WTC11 (cell line): Measurements from ENCODE around the gene MYL3. TPM values are rescaled to one million over a fixed set of nuclear protein-coding genes. Genes with fewer than 3 reads are reported as not detected.
"Not testable (repeated sequence)": the region's sequence is repeated elsewhere in the genome, so short reads cannot be mapped to it uniquely, and the experiment has no call there.

ENCODE experiments used
- ATAC-seq: fragments of 200-7000 bp; cut with Tn5 transposase; 2 replicates; pipeline ENCODE4 v1.10.0; 2021; ENCODE audit warnings: mild to moderate bottlenecking, moderate library complexity
- CTCF ChIA-PET: fragments of 300-600 bp; sonication (Branson Sonifier 250); formaldehyde crosslinking; loops from one replicate; lab custom pipeline; 2021; ENCODE audit warnings: antibody characterized with exemption; lab: Charles Lee
- POLR2A ChIA-PET: fragments of 350-600 bp; sonication (Branson Sonifier 250); formaldehyde crosslinking; loops from one replicate; lab custom pipeline; 2021; ENCODE audit warnings: antibody characterized with exemption; lab: Charles Lee
- DNase-seq: peaks from one replicate; pipeline ENCODE4 v3.0.0; 2021; ENCODE audit warnings: low spot score
- H3K27ac Mint-ChIP-seq: 2 replicates; pipeline ENCODE4 v1.8.0; 2021; ENCODE audit warnings: mixed read lengths
- H3K27me3 Mint-ChIP-seq: 2 replicates; pipeline ENCODE4 v1.8.0; 2021; ENCODE audit warnings: low read depth, mild to moderate bottlenecking, moderate library complexity, mixed read lengths
- H3K36me3 Mint-ChIP-seq: 2 replicates; pipeline ENCODE4 v1.8.0; 2021; ENCODE audit warnings: mixed read lengths
- H3K4me1 Mint-ChIP-seq: 2 replicates; pipeline ENCODE4 v1.8.0; 2022; ENCODE audit warnings: mixed read lengths
- H3K4me3 Mint-ChIP-seq: 2 replicates; pipeline ENCODE4 v1.8.0; 2021; ENCODE audit warnings: mild to moderate bottlenecking, moderate library complexity, mixed read lengths
- H3K9me3 Mint-ChIP-seq: 2 replicates; pipeline ENCODE4 v1.8.0; 2021; ENCODE audit warnings: mixed read lengths
- ATF1 ChIP-seq: sonication (generic); formaldehyde crosslinking; IDR thresholded peaks from 2 replicates; pipeline ENCODE4 v1.8.1; 2023; ENCODE audit warnings: mild to moderate bottlenecking, moderate library complexity, missing genetic modification reagents
- CBFB ChIP-seq: sonication (generic); formaldehyde crosslinking; IDR thresholded peaks from 2 replicates; pipeline ENCODE4 v1.8.1; 2022; ENCODE audit warnings: mild to moderate bottlenecking, low read depth, missing genetic modification reagents
- CREB1 ChIP-seq: sonication (generic); formaldehyde crosslinking; IDR thresholded peaks from 2 replicates; pipeline ENCODE4 v1.8.0; 2023; ENCODE audit warnings: mild to moderate bottlenecking, missing genetic modification reagents
- CREM ChIP-seq: sonication (generic); formaldehyde crosslinking; IDR thresholded peaks from 2 replicates; pipeline ENCODE4 v1.8.1; 2022; ENCODE audit warnings: mild to moderate bottlenecking, missing genetic modification reagents, moderate library complexity
- ESRRA ChIP-seq: sonication (generic); formaldehyde crosslinking; IDR thresholded peaks from 2 replicates; pipeline ENCODE4 v1.8.1; 2022; ENCODE audit warnings: mild to moderate bottlenecking, missing genetic modification reagents, borderline replicate concordance
- IRF2 ChIP-seq: sonication (generic); formaldehyde crosslinking; IDR thresholded peaks from 2 replicates; pipeline ENCODE4 v1.8.0; 2022; ENCODE audit warnings: low read depth, missing genetic modification reagents, borderline replicate concordance
- MYBL2 ChIP-seq: sonication (generic); formaldehyde crosslinking; IDR thresholded peaks from 2 replicates; pipeline ENCODE4 v1.8.1; 2023; ENCODE audit warnings: mild to moderate bottlenecking, moderate library complexity, missing genetic modification reagents
- RORB ChIP-seq: fragments of 250-450 bp; sonication (Bioruptor Pico); IDR thresholded peaks from 2 replicates; pipeline ENCODE4 v1.9.0; 2021; ENCODE audit warnings: mild to moderate bottlenecking
- SOX15 ChIP-seq: fragments of 250-450 bp; sonication (Bioruptor Pico); IDR thresholded peaks from 2 replicates; pipeline ENCODE4 v1.9.0; 2021; ENCODE audit warnings: mild to moderate bottlenecking
- TEAD4 ChIP-seq: sonication (generic); formaldehyde crosslinking; IDR thresholded peaks from 2 replicates; pipeline ENCODE4 v1.8.0; 2022; ENCODE audit warnings: mild to moderate bottlenecking, missing genetic modification reagents
- ZNF138 ChIP-seq: sonication (generic); formaldehyde crosslinking; conservative IDR thresholded peaks from 2 replicates; pipeline ENCODE4 v1.8.1; 2022; ENCODE audit warnings: mild to moderate bottlenecking, moderate library complexity, missing genetic modification reagents
- ZNF317 ChIP-seq: sonication (generic); formaldehyde crosslinking; IDR thresholded peaks from 2 replicates; pipeline ENCODE4 v1.8.1; 2023; ENCODE audit warnings: low read depth, mild to moderate bottlenecking, moderate library complexity, missing genetic modification reagents, borderline replicate concordance
- ZNF423 ChIP-seq: fragments of 250-450 bp; sonication (Bioruptor Pico); IDR thresholded peaks from 2 replicates; pipeline ENCODE4 v2.1.2; 2022; ENCODE audit warnings: mild to moderate bottlenecking, moderate library complexity
- total RNA-seq: library from RNA; stranded (reverse); gene quantifications from 3 replicates; pipeline ENCODE4 v1.2.3, GENCODE V29; 2021
- TF ChIP-seq, protein P1 (sequence below): sonication (generic); formaldehyde crosslinking; IDR thresholded peaks from 2 replicates; pipeline ENCODE4 v1.8.1; 2023; ENCODE audit warnings: mild to moderate bottlenecking, missing genetic modification reagents
- TF ChIP-seq, protein P2 (sequence below): sonication (generic); formaldehyde crosslinking; IDR thresholded peaks from 2 replicates; pipeline ENCODE4 v1.8.0; 2023; ENCODE audit warnings: mild to moderate bottlenecking, missing genetic modification reagents
- TF ChIP-seq, protein P3 (sequence below): fragments of 200-600 bp; IDR thresholded peaks from 2 replicates; pipeline ENCODE4 v1.8.0; 2022; ENCODE audit warnings: antibody characterized with exemption
- TF ChIP-seq, protein P4 (sequence below): sonication (generic); formaldehyde crosslinking; IDR thresholded peaks from 2 replicates; pipeline ENCODE4 v1.8.1; 2022; ENCODE audit warnings: mild to moderate bottlenecking, moderate library complexity, missing genetic modification reagents
- TF ChIP-seq, protein P5 (sequence below): sonication (generic); formaldehyde crosslinking; IDR thresholded peaks from 2 replicates; pipeline ENCODE4 v1.8.1; 2023; ENCODE audit warnings: mild to moderate bottlenecking, missing genetic modification reagents, moderate library complexity
- TF ChIP-seq, protein P6 (sequence below): sonication (generic); formaldehyde crosslinking; IDR thresholded peaks from 2 replicates; pipeline ENCODE4 v1.8.0; 2022; ENCODE audit warnings: mild to moderate bottlenecking, missing genetic modification reagents
- TF ChIP-seq, protein P7 (sequence below): sonication (generic); formaldehyde crosslinking; IDR thresholded peaks from 2 replicates; pipeline ENCODE4 v1.8.0; 2022; ENCODE audit warnings: mild to moderate bottlenecking, missing genetic modification reagents
- TF ChIP-seq, protein P8 (sequence below): sonication (generic); formaldehyde crosslinking; conservative IDR thresholded peaks from 2 replicates; pipeline ENCODE4 v1.8.1; 2022; ENCODE audit warnings: mild to moderate bottlenecking, missing genetic modification reagents

Gene MYL3
- total RNA-seq, 1 experiment from 2014 or later = 0.31 TPM

DNA sequence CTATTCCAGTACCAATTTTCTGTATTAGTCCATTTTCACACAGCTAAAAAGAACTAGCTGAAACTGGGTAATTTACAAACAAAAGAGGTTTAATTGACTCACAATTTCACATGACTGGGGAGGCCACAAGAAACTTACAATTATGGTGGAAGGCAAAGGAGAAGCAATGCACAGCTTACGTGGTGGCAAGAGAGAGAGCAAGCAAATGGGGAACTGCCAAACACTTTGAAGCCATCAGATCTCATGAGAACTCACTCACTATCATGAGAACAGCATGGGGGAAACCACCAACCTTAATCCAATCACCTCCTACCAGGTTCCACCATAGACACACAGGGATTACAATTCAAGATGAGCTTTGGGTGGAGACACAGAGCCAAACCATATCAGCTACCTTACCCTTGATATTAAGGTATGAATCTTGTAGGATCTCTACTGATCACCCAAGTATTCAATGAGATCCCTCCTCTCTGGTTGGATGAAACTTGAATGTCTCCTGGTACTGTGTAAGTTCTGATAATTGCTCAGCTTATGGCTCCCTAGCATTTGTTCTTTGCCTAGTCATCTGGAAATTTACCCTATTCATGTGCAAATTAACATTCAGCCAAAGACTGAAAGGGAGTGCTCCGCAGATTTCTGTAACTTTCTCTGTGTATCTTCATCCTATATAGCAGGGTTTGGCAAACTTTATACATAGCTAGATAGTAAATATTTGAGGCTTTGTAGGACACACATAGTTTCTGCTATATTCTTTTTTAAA lies 38.9 kb downstream of the MYL3 start:
- Mint-ChIP-seq H3K9me3 (peaks cover 45% of the 10 kb centered on the region), H3K4me1 (peaks cover 12% of the 10 kb centered on the region), H3K27ac (no peak overlapping the region), H3K27me3 (peaks cover 14% of the 10 kb centered on the region), H3K4me3 (no peak overlapping the region), H3K36me3 (peaks cover 36% of the 10 kb centered on the region)
- TF ChIP-seq TEAD4 = no peak
- TF ChIP-seq ZNF138 (CRISPR knock-in tag) = no peak
- TF ChIP-seq, protein P1, sequence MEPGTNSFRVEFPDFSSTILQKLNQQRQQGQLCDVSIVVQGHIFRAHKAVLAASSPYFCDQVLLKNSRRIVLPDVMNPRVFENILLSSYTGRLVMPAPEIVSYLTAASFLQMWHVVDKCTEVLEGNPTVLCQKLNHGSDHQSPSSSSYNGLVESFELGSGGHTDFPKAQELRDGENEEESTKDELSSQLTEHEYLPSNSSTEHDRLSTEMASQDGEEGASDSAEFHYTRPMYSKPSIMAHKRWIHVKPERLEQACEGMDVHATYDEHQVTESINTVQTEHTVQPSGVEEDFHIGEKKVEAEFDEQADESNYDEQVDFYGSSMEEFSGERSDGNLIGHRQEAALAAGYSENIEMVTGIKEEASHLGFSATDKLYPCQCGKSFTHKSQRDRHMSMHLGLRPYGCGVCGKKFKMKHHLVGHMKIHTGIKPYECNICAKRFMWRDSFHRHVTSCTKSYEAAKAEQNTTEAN (CRISPR knock-in tag) = no peak
- TF ChIP-seq, protein P2, sequence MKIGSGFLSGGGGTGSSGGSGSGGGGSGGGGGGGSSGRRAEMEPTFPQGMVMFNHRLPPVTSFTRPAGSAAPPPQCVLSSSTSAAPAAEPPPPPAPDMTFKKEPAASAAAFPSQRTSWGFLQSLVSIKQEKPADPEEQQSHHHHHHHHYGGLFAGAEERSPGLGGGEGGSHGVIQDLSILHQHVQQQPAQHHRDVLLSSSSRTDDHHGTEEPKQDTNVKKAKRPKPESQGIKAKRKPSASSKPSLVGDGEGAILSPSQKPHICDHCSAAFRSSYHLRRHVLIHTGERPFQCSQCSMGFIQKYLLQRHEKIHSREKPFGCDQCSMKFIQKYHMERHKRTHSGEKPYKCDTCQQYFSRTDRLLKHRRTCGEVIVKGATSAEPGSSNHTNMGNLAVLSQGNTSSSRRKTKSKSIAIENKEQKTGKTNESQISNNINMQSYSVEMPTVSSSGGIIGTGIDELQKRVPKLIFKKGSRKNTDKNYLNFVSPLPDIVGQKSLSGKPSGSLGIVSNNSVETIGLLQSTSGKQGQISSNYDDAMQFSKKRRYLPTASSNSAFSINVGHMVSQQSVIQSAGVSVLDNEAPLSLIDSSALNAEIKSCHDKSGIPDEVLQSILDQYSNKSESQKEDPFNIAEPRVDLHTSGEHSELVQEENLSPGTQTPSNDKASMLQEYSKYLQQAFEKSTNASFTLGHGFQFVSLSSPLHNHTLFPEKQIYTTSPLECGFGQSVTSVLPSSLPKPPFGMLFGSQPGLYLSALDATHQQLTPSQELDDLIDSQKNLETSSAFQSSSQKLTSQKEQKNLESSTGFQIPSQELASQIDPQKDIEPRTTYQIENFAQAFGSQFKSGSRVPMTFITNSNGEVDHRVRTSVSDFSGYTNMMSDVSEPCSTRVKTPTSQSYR (CRISPR knock-in tag) = no peak
- TF ChIP-seq, protein P3, sequence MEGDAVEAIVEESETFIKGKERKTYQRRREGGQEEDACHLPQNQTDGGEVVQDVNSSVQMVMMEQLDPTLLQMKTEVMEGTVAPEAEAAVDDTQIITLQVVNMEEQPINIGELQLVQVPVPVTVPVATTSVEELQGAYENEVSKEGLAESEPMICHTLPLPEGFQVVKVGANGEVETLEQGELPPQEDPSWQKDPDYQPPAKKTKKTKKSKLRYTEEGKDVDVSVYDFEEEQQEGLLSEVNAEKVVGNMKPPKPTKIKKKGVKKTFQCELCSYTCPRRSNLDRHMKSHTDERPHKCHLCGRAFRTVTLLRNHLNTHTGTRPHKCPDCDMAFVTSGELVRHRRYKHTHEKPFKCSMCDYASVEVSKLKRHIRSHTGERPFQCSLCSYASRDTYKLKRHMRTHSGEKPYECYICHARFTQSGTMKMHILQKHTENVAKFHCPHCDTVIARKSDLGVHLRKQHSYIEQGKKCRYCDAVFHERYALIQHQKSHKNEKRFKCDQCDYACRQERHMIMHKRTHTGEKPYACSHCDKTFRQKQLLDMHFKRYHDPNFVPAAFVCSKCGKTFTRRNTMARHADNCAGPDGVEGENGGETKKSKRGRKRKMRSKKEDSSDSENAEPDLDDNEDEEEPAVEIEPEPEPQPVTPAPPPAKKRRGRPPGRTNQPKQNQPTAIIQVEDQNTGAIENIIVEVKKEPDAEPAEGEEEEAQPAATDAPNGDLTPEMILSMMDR = no peak
- TF ChIP-seq CREB1 (CRISPR knock-in tag) = no peak
- no peak for TF ChIP-seq CBFB (CRISPR knock-in tag)
- TF ChIP-seq, protein P4, sequence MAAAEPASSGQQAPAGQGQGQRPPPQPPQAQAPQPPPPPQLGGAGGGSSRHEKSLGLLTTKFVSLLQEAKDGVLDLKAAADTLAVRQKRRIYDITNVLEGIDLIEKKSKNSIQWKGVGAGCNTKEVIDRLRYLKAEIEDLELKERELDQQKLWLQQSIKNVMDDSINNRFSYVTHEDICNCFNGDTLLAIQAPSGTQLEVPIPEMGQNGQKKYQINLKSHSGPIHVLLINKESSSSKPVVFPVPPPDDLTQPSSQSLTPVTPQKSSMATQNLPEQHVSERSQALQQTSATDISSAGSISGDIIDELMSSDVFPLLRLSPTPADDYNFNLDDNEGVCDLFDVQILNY (CRISPR knock-in tag) = no peak
- TF ChIP-seq, protein P5, sequence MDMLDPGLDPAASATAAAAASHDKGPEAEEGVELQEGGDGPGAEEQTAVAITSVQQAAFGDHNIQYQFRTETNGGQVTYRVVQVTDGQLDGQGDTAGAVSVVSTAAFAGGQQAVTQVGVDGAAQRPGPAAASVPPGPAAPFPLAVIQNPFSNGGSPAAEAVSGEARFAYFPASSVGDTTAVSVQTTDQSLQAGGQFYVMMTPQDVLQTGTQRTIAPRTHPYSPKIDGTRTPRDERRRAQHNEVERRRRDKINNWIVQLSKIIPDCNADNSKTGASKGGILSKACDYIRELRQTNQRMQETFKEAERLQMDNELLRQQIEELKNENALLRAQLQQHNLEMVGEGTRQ = no peak
- no peak for DNase-seq
- ATAC-seq = no peak
- POLR2A ChIA-PET = no interaction called here
- CTCF ChIA-PET = interaction anchor here (1.7 kb wide), 1 partner anchor 85 kb away, joined by 4 read pairs; no protein-coding TSS in a partner anchor

DNA sequence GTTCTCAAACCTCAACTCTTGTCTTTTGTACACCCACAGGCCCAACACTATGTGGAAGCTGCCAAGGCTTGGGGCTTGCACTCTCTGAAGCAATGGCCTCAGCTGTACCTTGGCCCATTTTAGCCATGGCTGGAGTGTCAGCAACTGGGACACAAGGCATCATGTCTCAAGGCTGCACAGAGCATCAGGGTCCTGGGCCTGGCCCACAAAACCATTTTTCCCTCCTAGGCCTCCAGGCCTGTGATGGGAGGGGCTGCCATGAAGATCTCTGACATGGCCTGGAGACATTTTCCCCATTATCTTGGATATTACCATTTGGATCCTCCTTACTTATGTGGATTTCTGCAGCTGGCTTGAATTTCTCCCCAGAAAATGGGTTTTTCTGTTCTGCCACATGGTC lies 39.9 kb downstream of the MYL3 start:
- H3K4me3 Mint-ChIP-seq, POLR2A ChIA-PET, DNase-seq, CTCF ChIA-PET, H3K27ac Mint-ChIP-seq, ATAC-seq: not testable (repeated sequence)
- Mint-ChIP-seq H3K4me1 (peaks cover 12% of the 10 kb centered on the region), H3K36me3 (peaks cover 36% of the 10 kb centered on the region), H3K9me3 (peaks cover 45% of the 10 kb centered on the region), H3K27me3 (peaks cover 17% of the 10 kb centered on the region)

DNA sequence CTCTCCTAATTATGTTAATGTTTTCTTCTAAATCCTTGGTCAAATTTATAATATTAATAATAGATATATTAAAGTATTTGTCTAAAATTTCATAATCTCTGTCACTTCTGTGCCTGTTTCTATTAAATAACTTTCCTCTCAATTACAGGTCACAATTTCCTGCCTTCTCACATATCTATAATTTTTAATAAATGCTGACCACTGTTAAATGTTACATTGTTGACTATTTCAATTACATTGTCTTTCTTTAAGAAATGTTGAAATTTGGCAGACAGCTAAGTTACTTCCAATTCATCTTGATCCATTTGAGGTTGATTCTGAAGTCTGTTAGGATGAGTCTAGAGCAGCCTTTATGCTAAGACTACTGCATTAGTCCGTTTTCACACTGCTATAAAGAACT lies 41.7 kb downstream of the MYL3 start:
- H3K27ac Mint-ChIP-seq = no peak overlapping the region
- ATAC-seq (no peak), DNase-seq (no peak)
- peaks cover 12% of the 10 kb centered on the region for H3K4me1 Mint-ChIP-seq
- peaks cover 17% of the 10 kb centered on the region for H3K27me3 Mint-ChIP-seq
- ChIA-PET POLR2A (no interaction called here), CTCF (no interaction called here)
- H3K9me3 Mint-ChIP-seq = peaks cover 45% of the 10 kb centered on the region
- peaks cover 36% of the 10 kb centered on the region for H3K36me3 Mint-ChIP-seq
- no peak overlapping the region for H3K4me3 Mint-ChIP-seq
- TF ChIP-seq, protein P6, sequence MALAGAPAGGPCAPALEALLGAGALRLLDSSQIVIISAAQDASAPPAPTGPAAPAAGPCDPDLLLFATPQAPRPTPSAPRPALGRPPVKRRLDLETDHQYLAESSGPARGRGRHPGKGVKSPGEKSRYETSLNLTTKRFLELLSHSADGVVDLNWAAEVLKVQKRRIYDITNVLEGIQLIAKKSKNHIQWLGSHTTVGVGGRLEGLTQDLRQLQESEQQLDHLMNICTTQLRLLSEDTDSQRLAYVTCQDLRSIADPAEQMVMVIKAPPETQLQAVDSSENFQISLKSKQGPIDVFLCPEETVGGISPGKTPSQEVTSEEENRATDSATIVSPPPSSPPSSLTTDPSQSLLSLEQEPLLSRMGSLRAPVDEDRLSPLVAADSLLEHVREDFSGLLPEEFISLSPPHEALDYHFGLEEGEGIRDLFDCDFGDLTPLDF (CRISPR knock-in tag) = no peak
- TF ChIP-seq, protein P7, sequence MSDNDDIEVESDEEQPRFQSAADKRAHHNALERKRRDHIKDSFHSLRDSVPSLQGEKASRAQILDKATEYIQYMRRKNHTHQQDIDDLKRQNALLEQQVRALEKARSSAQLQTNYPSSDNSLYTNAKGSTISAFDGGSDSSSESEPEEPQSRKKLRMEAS (CRISPR knock-in tag) = no peak
- TF ChIP-seq ZNF317 (CRISPR knock-in tag) = no peak
- TF ChIP-seq MYBL2 (CRISPR knock-in tag) = no peak
- TF ChIP-seq, protein P4 (CRISPR knock-in tag) = no peak
- TF ChIP-seq ZNF423 (CRISPR knock-in tag) = no peak
- TF ChIP-seq, protein P8, sequence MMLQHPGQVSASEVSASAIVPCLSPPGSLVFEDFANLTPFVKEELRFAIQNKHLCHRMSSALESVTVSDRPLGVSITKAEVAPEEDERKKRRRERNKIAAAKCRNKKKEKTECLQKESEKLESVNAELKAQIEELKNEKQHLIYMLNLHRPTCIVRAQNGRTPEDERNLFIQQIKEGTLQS (CRISPR knock-in tag) = no peak
- TF ChIP-seq IRF2 (CRISPR knock-in tag) = no peak
- TF ChIP-seq ATF1 (CRISPR knock-in tag) = no peak
- TF ChIP-seq CREM (CRISPR knock-in tag) = no peak
- TF ChIP-seq RORB (CRISPR knock-in tag) = no peak
- no peak for TF ChIP-seq ZNF138 (CRISPR knock-in tag)
- no peak for TF ChIP-seq SOX15 (CRISPR knock-in tag)
- no peak for TF ChIP-seq ESRRA (CRISPR knock-in tag)
